Measurements from ENCODE around the gene ELOVL2.

- TF ChIP-seq CTCF (IDR thresholded peaks at IDR 0.05; ENCODE audit: insufficient read depth, low read length, poor library complexity, severe bottlenecking) (no peak), EZH2phosphoT487 (conservative IDR thresholded peaks at IDR 0.05; ENCODE audit: low read length) (no peak)
These were observed 8.3 kb downstream of the ELOVL2 start for GRCh38 chr6:11035616-11036350.

Measured in SU-DHL-6 (cell line).